ENCODE measurements around the gene UBTD1. TPM values are rescaled to one million over a fixed set of nuclear protein-coding genes. Genes with fewer than 3 reads are reported as not detected.
"Not testable (repeated sequence)": the region's sequence is repeated elsewhere in the genome, so short reads cannot be mapped to it uniquely, and the experiment has no call there.

The UBTD1 gene
- total RNA-seq, 1 experiment from 2014 or later, result 19.0 TPM

- no peak overlapping the region for H2BK12ac ChIP-seq (ENCODE audit: insufficient read length, low read depth, low read length)
- no peaks in the 10 kb centered on the region for H3K79me2 ChIP-seq (ENCODE audit: insufficient read depth, low read length)
- no CpG with 5 or more reads among the region's 1 CpG for WGBS (ENCODE audit: extremely low coverage, insufficient read length, low lambda C conversion rate)
- DNase-seq, result no peak
- H3K9me3 ChIP-seq (ENCODE audit: control insufficient read depth, low read depth, low read length), result no peaks in the 10 kb centered on the region
- no peak overlapping the region for H4K91ac ChIP-seq (ENCODE audit: insufficient read length, low read depth, low read length)
- H3K9ac ChIP-seq (ENCODE audit: extremely low read depth, insufficient read length, low read length), result no peak overlapping the region
- H4K8ac ChIP-seq (replicated peaks; ENCODE audit: insufficient read length, low read depth, low read length), result no peak overlapping the region
- Mint-ChIP-seq H3K36me3 (ENCODE audit: insufficient read depth in 1 of 3, low read depth in 3 of 3) (peaks cover 4 to 9% (median 7%) of the 10 kb centered on the region in 3 experiments), H3K4me3 (no peak overlapping the region), H3K9me3 (peaks cover 17 to 18% of the 10 kb centered on the region in 2 experiments), H3K4me1 (peaks cover 12 to 13% of the 10 kb centered on the region in 2 experiments), H3K27ac (no peak overlapping the region), H3K27me3 (ENCODE audit: low read depth) (no peaks in the 10 kb centered on the region; the same call in 1 of the 2 replicates)
- H2BK5ac ChIP-seq (ENCODE audit: insufficient read length, low read length), result no peak overlapping the region
- no peak for TF ChIP-seq CTCF (conservative IDR thresholded peaks at IDR 0.05)
- no peak overlapping the region for H2BK15ac ChIP-seq (ENCODE audit: low read depth, low read length)
- H3K56ac ChIP-seq (ENCODE audit: insufficient read length, low read depth, low read length), result no peak overlapping the region
- H2BK20ac ChIP-seq (ENCODE audit: low read depth, low read length, poor library complexity, severe bottlenecking), result no peak overlapping the region
- peaks cover 2% of the 10 kb centered on the region; the same call in 1 of the 2 replicates for H3K4me1 ChIP-seq (ENCODE audit: insufficient read depth, low read length)
- no peak overlapping the region for H3K18ac ChIP-seq (ENCODE audit: insufficient read length, low read depth, low read length)
- H3K14ac ChIP-seq (ENCODE audit: insufficient read depth, low read length), result no peak overlapping the region
- H3K27me3 ChIP-seq (ENCODE audit: insufficient read depth, low read length), result no peaks in the 10 kb centered on the region
- H2AFZ ChIP-seq (ENCODE audit: low read length), result no peak overlapping the region
- no peak overlapping the region for H4K5ac ChIP-seq (ENCODE audit: insufficient read length, low read depth, low read length)
- H3K23ac ChIP-seq (ENCODE audit: insufficient read length, low read depth, low read length), result no peak overlapping the region
- no peak overlapping the region for H2AK5ac ChIP-seq (ENCODE audit: insufficient read length, low read length)
- H2BK120ac ChIP-seq (ENCODE audit: low read depth, low read length, poor library complexity, severe bottlenecking), result no peak overlapping the region
- no peak overlapping the region for H3K4me2 ChIP-seq (ENCODE audit: insufficient read depth, insufficient read length, low read length)
- H4K20me1 ChIP-seq (ENCODE audit: control insufficient read depth, insufficient read depth, insufficient read length), result no peaks in the 10 kb centered on the region
- H3K79me1 ChIP-seq (ENCODE audit: insufficient read depth, low read depth, low read length, poor library complexity, severe bottlenecking), result no peaks in the 10 kb centered on the region
- no peaks in the 10 kb centered on the region for H3K23me2 ChIP-seq (ENCODE audit: insufficient read length, low read depth, low read length, poor library complexity, severe bottlenecking)
- no peak overlapping the region for H3K27ac ChIP-seq (ENCODE audit: insufficient read length, low read depth, low read length)
- H3T11ph ChIP-seq (ENCODE audit: low read length), result no peak overlapping the region
- H3K4ac ChIP-seq (ENCODE audit: low read depth, low read length), result no peak overlapping the region
Measured at GRCh38 chr10:97525683-97526110, 27.0 kb downstream of the UBTD1 start.

- H2AFZ ChIP-seq (ENCODE audit: low read length); H2BK12ac ChIP-seq (ENCODE audit: insufficient read length, low read depth, low read length); DNase-seq; H2AK5ac ChIP-seq (ENCODE audit: insufficient read length, low read length); H3K4me1 ChIP-seq (ENCODE audit: insufficient read depth, low read length); H3K4ac ChIP-seq (ENCODE audit: low read depth, low read length); H3K27me3 Mint-ChIP-seq (ENCODE audit: low read depth); H4K91ac ChIP-seq (ENCODE audit: insufficient read length, low read depth, low read length); H3T11ph ChIP-seq (ENCODE audit: low read length); H4K20me1 ChIP-seq (ENCODE audit: control insufficient read depth, insufficient read depth, insufficient read length); H3K79me1 ChIP-seq (ENCODE audit: insufficient read depth, low read depth, low read length, poor library complexity, severe bottlenecking); H3K14ac ChIP-seq (ENCODE audit: insufficient read depth, low read length); H2BK20ac ChIP-seq (ENCODE audit: low read depth, low read length, poor library complexity, severe bottlenecking); H3K36me3 Mint-ChIP-seq (ENCODE audit: insufficient read depth in 1 of 3, low read depth in 3 of 3); H4K8ac ChIP-seq (replicated peaks; ENCODE audit: insufficient read length, low read depth, low read length); H4K5ac ChIP-seq (ENCODE audit: insufficient read length, low read depth, low read length); H2BK120ac ChIP-seq (ENCODE audit: low read depth, low read length, poor library complexity, severe bottlenecking); H3K27me3 ChIP-seq (ENCODE audit: insufficient read depth, low read length); H3K27ac ChIP-seq (ENCODE audit: insufficient read length, low read depth, low read length); H3K9me3 ChIP-seq (ENCODE audit: control insufficient read depth, low read depth, low read length); H2BK5ac ChIP-seq (ENCODE audit: insufficient read length, low read length); H2BK15ac ChIP-seq (ENCODE audit: low read depth, low read length); H3K4me2 ChIP-seq (ENCODE audit: insufficient read depth, insufficient read length, low read length); H3K23me2 ChIP-seq (ENCODE audit: insufficient read length, low read depth, low read length, poor library complexity, severe bottlenecking); H3K27ac Mint-ChIP-seq; H3K79me2 ChIP-seq (ENCODE audit: insufficient read depth, low read length); H3K56ac ChIP-seq (ENCODE audit: insufficient read length, low read depth, low read length); H3K9ac ChIP-seq (ENCODE audit: extremely low read depth, insufficient read length, low read length); H3K4me3 Mint-ChIP-seq; H3K18ac ChIP-seq (ENCODE audit: insufficient read length, low read depth, low read length); H3K23ac ChIP-seq (ENCODE audit: insufficient read length, low read depth, low read length): not testable (repeated sequence)
- no CpG with 5 or more reads among the region's 29 CpGs for WGBS (ENCODE audit: extremely low coverage, insufficient read length, low lambda C conversion rate)
- Mint-ChIP-seq H3K9me3 (peaks cover 17 to 18% of the 10 kb centered on the region in 2 experiments), H3K4me1 (peaks cover 7 to 16% of the 10 kb centered on the region in 2 experiments)
Measured at GRCh38 chr10:97528876-97529275, 30.2 kb downstream of the UBTD1 start.
